ENCODE results near the gene OR5AK2. TPM values are rescaled to one million over a fixed set of nuclear protein-coding genes. Genes with fewer than 3 reads are reported as not detected.

The OR5AK2 gene, protein sequence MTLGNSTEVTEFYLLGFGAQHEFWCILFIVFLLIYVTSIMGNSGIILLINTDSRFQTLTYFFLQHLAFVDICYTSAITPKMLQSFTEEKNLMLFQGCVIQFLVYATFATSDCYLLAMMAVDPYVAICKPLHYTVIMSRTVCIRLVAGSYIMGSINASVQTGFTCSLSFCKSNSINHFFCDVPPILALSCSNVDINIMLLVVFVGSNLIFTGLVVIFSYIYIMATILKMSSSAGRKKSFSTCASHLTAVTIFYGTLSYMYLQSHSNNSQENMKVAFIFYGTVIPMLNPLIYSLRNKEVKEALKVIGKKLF
- total RNA-seq = not detected in 2 replicates

GRCh38 chr11:56988614-56989013, at the start of gene OR5AK2:
TSS of gene OR5AK2 (plus strand) at chr11:56988914. CDS start at chr11:56988914, 0 bp downstream.

Other genes with a start within 250 kb of the OR5AK2 start
- gene OR9G4, start 240.2 kb upstream of the OR5AK2 start, total RNA-seq = not detected in 2 replicates
- gene LRRC55, start 193.0 kb downstream of the OR5AK2 start, total RNA-seq = not detected in 2 replicates
- 0.17 TPM in 1 of 2 replicates, not detected in the other for gene APLNR, start 248.3 kb downstream of the OR5AK2 start, total RNA-seq

Data from smooth muscle cell of trachea (primary cell).